ENCODE data around the gene OR6X1.

DNA sequence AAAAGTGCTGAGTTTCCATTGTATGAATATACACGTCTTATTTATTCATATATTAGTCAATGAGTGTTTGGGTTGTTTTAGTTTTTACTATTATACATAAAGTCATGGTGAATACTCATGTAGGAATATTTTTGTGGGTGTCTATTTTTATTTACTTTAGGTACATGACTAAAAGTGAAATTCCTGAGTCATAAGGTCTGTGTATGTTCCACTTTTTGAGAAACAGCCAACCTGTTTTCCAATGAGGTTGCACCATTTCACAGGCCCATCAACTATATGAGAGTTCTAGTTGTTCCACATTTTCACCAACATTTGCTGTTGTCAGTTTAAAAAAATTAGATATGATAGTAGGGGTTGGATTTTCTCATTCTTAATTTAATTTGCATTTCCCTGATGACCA lies 6.6 kb upstream of the OR6X1 start:
- TF ChIP-seq EP300 (IDR thresholded peaks at IDR 0.05), result no peak
- TF ChIP-seq CTCF (IDR thresholded peaks at IDR 0.05), result no peak
